ENCODE measurements around the gene SLC44A4. TPM values are rescaled to one million over a fixed set of nuclear protein-coding genes. Genes with fewer than 3 reads are reported as not detected.

Gene SLC44A4
- total RNA-seq, 1 experiment from 2014 or later, result 3.1 TPM

- no peak for TF ChIP-seq TP53 (CRISPR knock-in tag; IDR thresholded peaks at IDR 0.05)
- no peak for TF ChIP-seq SMAD4 (CRISPR knock-in tag; IDR thresholded peaks at IDR 0.05)
- TF ChIP-seq ATF2 (CRISPR knock-in tag; IDR thresholded peaks at IDR 0.05; ENCODE audit: borderline replicate concordance, low read depth), result no peak
- TF ChIP-seq FOXP1 (CRISPR knock-in tag; IDR thresholded peaks at IDR 0.05; ENCODE audit: borderline replicate concordance), result no peak
- no peak for TF ChIP-seq IRF2 (CRISPR knock-in tag; IDR thresholded peaks at IDR 0.05; ENCODE audit: borderline replicate concordance, low read depth)
- TF ChIP-seq ZNF219 (CRISPR knock-in tag; IDR thresholded peaks at IDR 0.05; ENCODE audit: borderline replicate concordance), result no peak
- no peak for TF ChIP-seq GRHL2 (CRISPR knock-in tag; IDR thresholded peaks at IDR 0.05; ENCODE audit: insufficient replicate concordance, severe bottlenecking)
- TF ChIP-seq JUN (CRISPR knock-in tag; IDR thresholded peaks at IDR 0.05), result no peak
- TF ChIP-seq NFYB (CRISPR knock-in tag; conservative IDR thresholded peaks at IDR 0.05; ENCODE audit: low read depth), result peak; percentile 73
- TF ChIP-seq CREM (CRISPR knock-in tag; IDR thresholded peaks at IDR 0.05), result no peak
- TF ChIP-seq ZNF416 (CRISPR knock-in tag; IDR thresholded peaks at IDR 0.05), result 0 out of 2 replicates have a peak, but pooled peaks have one; percentile 21
- no peak for TF ChIP-seq PRRX2 (CRISPR knock-in tag; IDR thresholded peaks at IDR 0.05)
- no peak for TF ChIP-seq RELA (CRISPR knock-in tag; IDR thresholded peaks at IDR 0.05; ENCODE audit: borderline replicate concordance)
- TF ChIP-seq PREB (CRISPR knock-in tag; IDR thresholded peaks at IDR 0.05; ENCODE audit: borderline replicate concordance), result no peak; the same call in 1 of the 2 replicates
- TF ChIP-seq ATF6 (CRISPR knock-in tag; IDR thresholded peaks at IDR 0.05), result no peak
- TF ChIP-seq ZSCAN18 (CRISPR knock-in tag; IDR thresholded peaks at IDR 0.05), result no peak
- TF ChIP-seq MYBL2 (CRISPR knock-in tag; IDR thresholded peaks at IDR 0.05), result no peak; the same call in 1 of the 2 replicates
- TF ChIP-seq HMGXB4 (CRISPR knock-in tag; IDR thresholded peaks at IDR 0.05), result no peak
- 0 out of 2 replicates have a peak, but pooled peaks have one; percentile 22 for TF ChIP-seq IRF1 (CRISPR knock-in tag; IDR thresholded peaks at IDR 0.05)
- TF ChIP-seq TEAD1 (CRISPR knock-in tag; IDR thresholded peaks at IDR 0.05), result no peak
- no peak for TF ChIP-seq E2F1 (CRISPR knock-in tag; IDR thresholded peaks at IDR 0.05)
- no peak for TF ChIP-seq AR (CRISPR knock-in tag; IDR thresholded peaks at IDR 0.05)
These were observed 16.2 kb downstream of the SLC44A4 start, which contains the start of gene NEU1 (continued) for GRCh38 chr6:31862344-31863235.

Data from WTC11 (cell line).